HL-60 (cell line): ENCODE results near the gene HRG.

Experiments
- GABPA ChIP-seq: IDR thresholded peaks from 2 replicates; pipeline ENCODE4 v1.6.1; 2012; ENCODE audit warnings: low read depth
- POLR2AphosphoS5 ChIP-seq: IDR thresholded peaks from 2 replicates; pipeline ENCODE4 v1.6.1; 2012; ENCODE audit warnings: low read depth
- SPI1 ChIP-seq: IDR thresholded peaks from 2 replicates; pipeline ENCODE4 v1.6.1; 2012; ENCODE audit warnings: low read depth, mild to moderate bottlenecking, borderline replicate concordance
- TF ChIP-seq, protein P1 (sequence below): IDR thresholded peaks from one replicate; pipeline ENCODE4 v1.5.1; 2011; ENCODE audit warnings: low read length, control low read depth, inconsistent platforms; ENCODE audit not compliant: insufficient read depth
- TF ChIP-seq, protein P2 (sequence below): IDR thresholded peaks from 2 replicates; pipeline ENCODE4 v1.6.1; 2012; ENCODE audit warnings: low read depth; ENCODE audit not compliant: insufficient replicate concordance

DNA sequence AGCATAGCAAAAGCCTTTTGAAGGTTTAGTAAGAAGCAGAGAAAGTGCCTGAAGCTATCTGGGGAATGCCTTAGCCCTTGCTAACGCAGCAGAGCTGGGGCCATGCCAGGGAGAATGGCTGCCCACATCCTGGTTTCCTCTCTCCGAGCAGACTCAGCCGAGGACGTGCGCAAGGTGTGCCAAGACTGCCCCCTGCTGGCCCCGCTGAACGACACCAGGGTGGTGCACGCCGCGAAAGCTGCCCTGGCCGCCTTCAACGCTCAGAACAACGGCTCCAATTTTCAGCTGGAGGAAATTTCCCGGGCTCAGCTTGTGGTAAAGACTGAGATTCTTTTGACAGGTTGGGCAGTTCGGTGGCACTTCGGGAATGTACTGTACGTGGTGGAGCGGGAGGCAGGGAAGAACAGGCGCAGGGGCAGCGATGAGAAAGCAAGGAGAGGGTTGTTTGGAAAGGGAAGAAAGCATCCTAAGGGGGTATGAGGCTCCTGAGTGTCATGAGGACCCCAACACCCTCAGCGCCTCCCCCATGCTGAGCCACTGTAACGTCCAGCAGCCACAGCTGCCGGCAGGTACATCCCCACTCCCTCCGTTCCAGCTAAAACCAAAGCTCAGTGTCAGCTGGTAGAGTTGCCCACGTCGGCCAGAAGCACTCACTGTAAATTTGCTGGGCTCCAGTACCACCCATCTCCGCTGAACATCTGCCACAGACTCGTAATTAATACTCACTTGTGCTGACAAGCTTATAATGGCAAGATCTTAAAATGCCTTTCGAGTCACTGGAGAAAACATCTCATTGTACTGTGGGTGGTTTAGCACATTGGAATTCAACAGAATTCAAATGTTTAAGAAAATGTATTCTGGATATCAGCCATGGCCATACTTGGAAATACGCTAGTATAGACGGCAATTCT lies 48.5 kb upstream of the HRG start:
- TF ChIP-seq, protein P1, sequence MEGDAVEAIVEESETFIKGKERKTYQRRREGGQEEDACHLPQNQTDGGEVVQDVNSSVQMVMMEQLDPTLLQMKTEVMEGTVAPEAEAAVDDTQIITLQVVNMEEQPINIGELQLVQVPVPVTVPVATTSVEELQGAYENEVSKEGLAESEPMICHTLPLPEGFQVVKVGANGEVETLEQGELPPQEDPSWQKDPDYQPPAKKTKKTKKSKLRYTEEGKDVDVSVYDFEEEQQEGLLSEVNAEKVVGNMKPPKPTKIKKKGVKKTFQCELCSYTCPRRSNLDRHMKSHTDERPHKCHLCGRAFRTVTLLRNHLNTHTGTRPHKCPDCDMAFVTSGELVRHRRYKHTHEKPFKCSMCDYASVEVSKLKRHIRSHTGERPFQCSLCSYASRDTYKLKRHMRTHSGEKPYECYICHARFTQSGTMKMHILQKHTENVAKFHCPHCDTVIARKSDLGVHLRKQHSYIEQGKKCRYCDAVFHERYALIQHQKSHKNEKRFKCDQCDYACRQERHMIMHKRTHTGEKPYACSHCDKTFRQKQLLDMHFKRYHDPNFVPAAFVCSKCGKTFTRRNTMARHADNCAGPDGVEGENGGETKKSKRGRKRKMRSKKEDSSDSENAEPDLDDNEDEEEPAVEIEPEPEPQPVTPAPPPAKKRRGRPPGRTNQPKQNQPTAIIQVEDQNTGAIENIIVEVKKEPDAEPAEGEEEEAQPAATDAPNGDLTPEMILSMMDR = peak; percentile 70
- TF ChIP-seq, protein P2, sequence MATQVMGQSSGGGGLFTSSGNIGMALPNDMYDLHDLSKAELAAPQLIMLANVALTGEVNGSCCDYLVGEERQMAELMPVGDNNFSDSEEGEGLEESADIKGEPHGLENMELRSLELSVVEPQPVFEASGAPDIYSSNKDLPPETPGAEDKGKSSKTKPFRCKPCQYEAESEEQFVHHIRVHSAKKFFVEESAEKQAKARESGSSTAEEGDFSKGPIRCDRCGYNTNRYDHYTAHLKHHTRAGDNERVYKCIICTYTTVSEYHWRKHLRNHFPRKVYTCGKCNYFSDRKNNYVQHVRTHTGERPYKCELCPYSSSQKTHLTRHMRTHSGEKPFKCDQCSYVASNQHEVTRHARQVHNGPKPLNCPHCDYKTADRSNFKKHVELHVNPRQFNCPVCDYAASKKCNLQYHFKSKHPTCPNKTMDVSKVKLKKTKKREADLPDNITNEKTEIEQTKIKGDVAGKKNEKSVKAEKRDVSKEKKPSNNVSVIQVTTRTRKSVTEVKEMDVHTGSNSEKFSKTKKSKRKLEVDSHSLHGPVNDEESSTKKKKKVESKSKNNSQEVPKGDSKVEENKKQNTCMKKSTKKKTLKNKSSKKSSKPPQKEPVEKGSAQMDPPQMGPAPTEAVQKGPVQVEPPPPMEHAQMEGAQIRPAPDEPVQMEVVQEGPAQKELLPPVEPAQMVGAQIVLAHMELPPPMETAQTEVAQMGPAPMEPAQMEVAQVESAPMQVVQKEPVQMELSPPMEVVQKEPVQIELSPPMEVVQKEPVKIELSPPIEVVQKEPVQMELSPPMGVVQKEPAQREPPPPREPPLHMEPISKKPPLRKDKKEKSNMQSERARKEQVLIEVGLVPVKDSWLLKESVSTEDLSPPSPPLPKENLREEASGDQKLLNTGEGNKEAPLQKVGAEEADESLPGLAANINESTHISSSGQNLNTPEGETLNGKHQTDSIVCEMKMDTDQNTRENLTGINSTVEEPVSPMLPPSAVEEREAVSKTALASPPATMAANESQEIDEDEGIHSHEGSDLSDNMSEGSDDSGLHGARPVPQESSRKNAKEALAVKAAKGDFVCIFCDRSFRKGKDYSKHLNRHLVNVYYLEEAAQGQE = no peak
- TF ChIP-seq POLR2AphosphoS5 (no peak), SPI1 (peak; percentile 22; the same call in 1 of the 2 replicates), GABPA (no peak)
